Testis (tissue), 2 donors: ENCODE measurements around the gene EOGT.

Experiments
- CTCF ChIP-seq, 3 experiments: fragments of 450-650 bp in 2 of 3; fragments of 200-600 bp in 1 of 3; sonication (generic) in 1 of 3; IDR thresholded peaks; one replicate each; pipeline ENCODE4 v1.5.1; 2016 to 2019; ENCODE audit warnings: antibody characterized with exemption in 3 of 3, mild to moderate bottlenecking in 2 of 3, moderate library complexity in 1 of 3
- POLR2A ChIP-seq: fragments of 450-650 bp; IDR thresholded peaks from one replicate; pipeline ENCODE4 v1.6.1; 2017; ENCODE audit warnings: antibody characterized with exemption, mild to moderate bottlenecking, moderate library complexity

- TF ChIP-seq CTCF (IDR thresholded peaks at IDR 0.05) (no peak), POLR2A (no peak)
Observed at GRCh38 chr3:68999605-69000004, 13.9 kb downstream of the EOGT start.
